PC-3 (cell line): ENCODE results near the gene LSP1.
A peak's percentile ranks its signal among the peaks of the same experiment; 100 is the strongest.

Source experiments
- CTCF ChIP-seq: fragments of 300-600 bp; sonication (generic); conservative IDR thresholded peaks from 2 replicates; pipeline ENCODE4 v1.5.1; 2017; ENCODE audit warnings: antibody characterized with exemption, low read depth, mild to moderate bottlenecking, low read length
- EZH2 ChIP-seq: fragments of 300-600 bp; sonication (generic); IDR thresholded peaks from one replicate; pipeline ENCODE4 v1.6.1; 2017; ENCODE audit warnings: antibody characterized with exemption, mild to moderate bottlenecking, low read length; ENCODE audit not compliant: unreplicated experiment
- EZH2phosphoT487 ChIP-seq: fragments of 300-600 bp; sonication (generic); IDR thresholded peaks from 2 replicates; pipeline ENCODE4 v1.6.1; 2018; ENCODE audit warnings: mild to moderate bottlenecking, antibody characterized with exemption, low read length, borderline replicate concordance

DNA sequence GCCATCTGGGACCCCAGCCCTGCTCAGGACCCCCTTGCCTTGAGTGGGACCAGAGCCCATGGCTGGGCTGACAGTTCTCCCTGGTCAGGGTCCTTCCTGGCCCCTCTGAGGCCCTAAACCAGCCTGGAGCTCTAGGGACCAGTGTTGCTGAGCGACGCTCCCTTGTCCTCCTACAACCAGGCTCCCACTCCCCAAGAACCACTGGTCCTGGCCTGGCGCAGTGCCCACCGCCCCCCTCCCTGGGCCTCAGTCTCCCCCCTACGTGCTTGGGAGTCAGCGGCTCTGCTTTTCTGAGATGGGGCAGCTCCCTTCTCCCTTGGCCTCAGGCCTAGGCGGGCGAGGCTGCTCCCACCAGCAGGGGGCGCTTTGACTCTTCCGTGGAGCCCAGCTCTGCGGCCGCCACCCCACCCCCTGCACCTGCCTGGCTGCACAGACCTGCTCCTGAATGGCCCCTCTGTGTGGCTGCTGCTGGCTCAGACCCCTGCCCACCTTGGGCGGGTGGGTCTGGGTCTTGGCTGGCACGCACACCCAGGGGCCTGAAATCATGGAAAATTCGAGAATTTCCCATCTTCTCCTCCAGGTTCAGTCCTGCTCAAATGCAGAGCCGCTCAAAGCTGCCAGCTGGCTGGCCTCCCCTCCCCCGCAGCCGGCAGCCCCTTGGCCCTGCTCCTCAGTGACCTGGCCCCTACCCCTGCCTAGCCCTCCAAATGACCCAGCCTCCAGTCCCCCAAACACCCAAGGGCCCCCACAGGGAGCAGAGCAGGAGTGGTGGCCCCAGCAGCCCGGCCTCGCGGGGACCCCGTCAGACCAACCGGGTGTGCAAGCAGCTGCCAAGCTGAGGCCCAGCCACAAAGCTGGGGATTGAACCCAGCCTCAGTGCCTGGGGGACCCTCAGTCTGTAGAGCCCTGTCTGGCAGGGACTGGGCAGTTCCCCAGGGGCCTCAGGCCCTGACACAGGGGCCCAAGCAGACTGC, 29.7 kb downstream of the LSP1 start:
- TF ChIP-seq CTCF, result peak; percentile 83
- TF ChIP-seq EZH2, result no peak
- no peak for TF ChIP-seq EZH2phosphoT487
